Liver (tissue), 9 donors: ENCODE measurements around the gene EWSR1. TPM values are rescaled to one million over a fixed set of nuclear protein-coding genes. Genes with fewer than 3 reads are reported as not detected.

Experiments used
- DNase-seq: peaks from one replicate; pipeline ENCODE4 v3.0.0-alpha.2; 2017; ENCODE audit warnings: low spot score
- H3K27ac ChIP-seq, 2 donors: one replicate each; pipeline ENCODE4 v1.7.0; 2013; ENCODE audit warnings: inconsistent platforms in 2 of 2, low read length in 2 of 2, control low read depth in 1 of 2, low read depth in 1 of 2, mild to moderate bottlenecking in 1 of 2
- H3K27me3 ChIP-seq, 4 donors: one replicate each; pipeline versions ENCODE4 v1.6.1 to v1.7.0; 2013; ENCODE audit warnings: low read length in 3 of 4, inconsistent platforms in 1 of 4, mild to moderate bottlenecking in 1 of 4, moderate library complexity in 1 of 4; ENCODE audit not compliant: control insufficient read depth in 4 of 4, insufficient read depth in 4 of 4
- H3K36me3 ChIP-seq, 4 donors: one replicate each; pipeline versions ENCODE4 v1.6.1 to v1.7.0; 2013; ENCODE audit warnings: low read length in 3 of 4, mild to moderate bottlenecking in 3 of 4, low read depth in 1 of 4, moderate library complexity in 1 of 4; ENCODE audit not compliant: control insufficient read depth in 4 of 4, insufficient read depth in 3 of 4
- H3K4me1 ChIP-seq, 4 donors: one replicate each; pipeline versions ENCODE4 v1.6.1 to v1.7.0; 2013; ENCODE audit warnings: low read length in 3 of 4, mild to moderate bottlenecking in 3 of 4, moderate library complexity in 1 of 4; ENCODE audit not compliant: control insufficient read depth in 4 of 4, insufficient read depth in 4 of 4
- H3K4me3 ChIP-seq, 3 donors: one replicate each; pipeline versions ENCODE4 v1.6.1 to v1.7.0; 2013; ENCODE audit warnings: low read length in 3 of 3, control low read depth in 1 of 3, low read depth in 1 of 3, mild to moderate bottlenecking in 1 of 3
- H3K9ac ChIP-seq, 2 donors: one replicate each; pipeline ENCODE4 v1.7.0; 2013; ENCODE audit warnings: low read length in 2 of 2, mild to moderate bottlenecking in 2 of 2, moderate library complexity in 2 of 2, control low read depth in 1 of 2, low read depth in 1 of 2
- H3K9me3 ChIP-seq, 4 donors: one replicate each; pipeline versions ENCODE4 v1.6.1 to v1.7.0; 2013; ENCODE audit warnings: low read length in 3 of 4; ENCODE audit not compliant: control insufficient read depth in 4 of 4
- EGR1 ChIP-seq, 2 donors: IDR thresholded peaks; 2 replicates each; pipeline ENCODE4 v1.6.1; 2016 to 2018; ENCODE audit warnings: antibody characterized with exemption in 2 of 2, low read depth in 2 of 2
- FOXA1 ChIP-seq: IDR thresholded peaks from 2 replicates; pipeline ENCODE4 v1.6.1; 2016; ENCODE audit warnings: antibody characterized with exemption
- GABPA ChIP-seq, 2 donors: IDR thresholded peaks in 1 of 2; conservative IDR thresholded peaks in 1 of 2; 2 replicates each; pipeline ENCODE4 v1.6.1; 2016; ENCODE audit warnings: antibody characterized with exemption in 2 of 2, mild to moderate bottlenecking in 1 of 2, moderate library complexity in 1 of 2
- HNF4A ChIP-seq, 2 donors: conservative IDR thresholded peaks; 2 replicates each; pipeline ENCODE4 v1.6.1; 2016; ENCODE audit warnings: antibody characterized with exemption in 2 of 2, mild to moderate bottlenecking in 2 of 2
- HNF4G ChIP-seq: IDR thresholded peaks from 2 replicates; pipeline ENCODE4 v1.6.1; 2016; ENCODE audit warnings: antibody characterized with exemption
- MAX ChIP-seq: IDR thresholded peaks from 2 replicates; pipeline ENCODE4 v1.6.1; 2016; ENCODE audit warnings: antibody characterized with exemption
- RXRA ChIP-seq, 2 donors: IDR thresholded peaks; 2 replicates each; pipeline ENCODE4 v1.6.1; 2017 to 2018; ENCODE audit warnings: antibody characterized with exemption in 2 of 2, mild to moderate bottlenecking in 1 of 2
- SP1 ChIP-seq: IDR thresholded peaks from 2 replicates; pipeline ENCODE4 v1.6.1; 2018; ENCODE audit warnings: antibody characterized with exemption, mild to moderate bottlenecking
- TAF1 ChIP-seq: conservative IDR thresholded peaks from 2 replicates; pipeline ENCODE4 v1.6.1; 2016; ENCODE audit warnings: antibody characterized with exemption, mild to moderate bottlenecking
- YY1 ChIP-seq: IDR thresholded peaks from 2 replicates; pipeline ENCODE4 v1.6.1; 2016; ENCODE audit warnings: antibody characterized with exemption, mild to moderate bottlenecking
- WGBS: extraction: QIAGEN DNeasy Blood & Tissue Kit; methylation state at CpG from one replicate; pipeline ENCODE4 v1.1.7; 2013; 5-methylcytosine and 5-hydroxymethylcytosine counted together
- polyA plus RNA-seq, 2 donors: library from polyadenylated mRNA; stranded (reverse) in 1 of 2; unstranded in 1 of 2; fragments of 200-250 nt in 1 of 2; fragments of >200 nt in 1 of 2; fragmentation: Nextera tagmentation in 1 of 2; extraction: Ambion mirVana in 1 of 2; gene quantifications; one replicate each; pipeline versions ENCODE4 v1.2.1 to v1.2.3, GENCODE V29; 2013 to 2015
- total RNA-seq, 2 donors: library from RNA; depleted of rRNA; stranded (reverse); fragments of >200 nt; gene quantifications; one replicate each; pipeline ENCODE4 v1.2.3, GENCODE V29; 2014
- TF ChIP-seq, protein P1 (sequence below): fragments of 150-350 bp; IDR thresholded peaks from 2 replicates; pipeline ENCODE4 v1.5.1; 2017; ENCODE audit warnings: improper control_type of control experiment, low read depth, low read length; ENCODE audit not compliant: missing input control
- TF ChIP-seq, protein P2 (sequence below): IDR thresholded peaks from 2 replicates; pipeline ENCODE4 v1.6.1; 2016; ENCODE audit warnings: antibody characterized with exemption, mild to moderate bottlenecking
- TF ChIP-seq, protein P3 (sequence below): IDR thresholded peaks from 2 replicates; pipeline ENCODE4 v1.6.1; 2016; ENCODE audit warnings: antibody characterized with exemption
- TF ChIP-seq, protein P4 (sequence below): IDR thresholded peaks from 2 replicates; pipeline ENCODE4 v1.6.1; 2016; ENCODE audit warnings: antibody characterized with exemption
- donor health status: healthy.
- donor health status: healthy.
- donor health status: healthy.
- donor health status: healthy.
- donor health status: healthy.

EWSR1 gene
- total and polyA plus RNA-seq, 4 donors = 64.8 to 134 (median 78.3) TPM

DNA sequence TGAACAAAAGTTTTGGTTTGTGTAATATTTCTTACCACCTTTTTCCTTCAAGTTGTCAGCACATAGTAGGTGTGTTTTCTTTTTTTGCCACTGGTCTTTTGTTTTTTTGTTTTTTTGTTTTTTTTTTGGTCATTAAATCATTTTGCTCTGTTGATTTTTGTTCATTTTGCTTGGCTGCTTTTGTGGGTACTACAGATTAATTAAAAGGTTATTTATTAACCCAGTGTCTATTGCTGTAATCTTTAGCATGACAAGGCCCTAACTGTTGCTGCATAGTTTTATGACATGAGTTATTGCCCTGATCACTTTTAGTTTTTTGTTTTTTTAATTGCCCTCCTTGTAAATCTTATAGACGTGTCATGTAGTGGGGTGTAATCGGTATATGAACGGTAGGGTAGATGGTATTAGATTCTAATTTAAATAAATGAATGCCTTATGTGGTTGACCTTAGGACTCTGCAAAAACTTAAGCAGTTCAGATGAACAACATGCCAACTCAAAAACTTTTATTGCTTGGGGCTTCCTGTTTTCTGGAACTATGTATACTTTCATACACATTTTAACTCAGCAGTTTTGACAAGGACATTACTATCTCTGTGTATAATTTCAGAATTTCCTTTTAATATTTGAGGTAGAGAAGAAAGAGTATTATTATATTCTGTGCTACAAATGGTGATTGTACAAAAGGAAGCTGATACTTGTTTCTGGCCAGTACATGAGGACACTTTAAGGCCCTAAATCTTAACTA lies 7.9 kb downstream of the EWSR1 start:
- 29% methylated on average over 3 of the region's 3 CpGs for WGBS
- H3K27ac ChIP-seq = no peak overlapping the region

GRCh38 chr22:29277927-29278326 lies 9.9 kb downstream of the EWSR1 start:
- no peak for DNase-seq
- Histone ChIP-seq H3K4me3 (no peak overlapping the region), H3K9ac (no peak overlapping the region), H3K4me1 (peaks cover 4 to 38% (median 31%) of the 10 kb centered on the region in 4 donors), H3K27ac (no peak overlapping the region), H3K27me3 (no peaks in the 10 kb centered on the region), H3K36me3 (peaks cover 17 to 72% (median 67%) of the 10 kb centered on the region in 4 donors), H3K9me3 (no peaks in the 10 kb centered on the region)
- 96% methylated on average over 1 of the region's 1 CpG for WGBS
- TF ChIP-seq, protein P1, sequence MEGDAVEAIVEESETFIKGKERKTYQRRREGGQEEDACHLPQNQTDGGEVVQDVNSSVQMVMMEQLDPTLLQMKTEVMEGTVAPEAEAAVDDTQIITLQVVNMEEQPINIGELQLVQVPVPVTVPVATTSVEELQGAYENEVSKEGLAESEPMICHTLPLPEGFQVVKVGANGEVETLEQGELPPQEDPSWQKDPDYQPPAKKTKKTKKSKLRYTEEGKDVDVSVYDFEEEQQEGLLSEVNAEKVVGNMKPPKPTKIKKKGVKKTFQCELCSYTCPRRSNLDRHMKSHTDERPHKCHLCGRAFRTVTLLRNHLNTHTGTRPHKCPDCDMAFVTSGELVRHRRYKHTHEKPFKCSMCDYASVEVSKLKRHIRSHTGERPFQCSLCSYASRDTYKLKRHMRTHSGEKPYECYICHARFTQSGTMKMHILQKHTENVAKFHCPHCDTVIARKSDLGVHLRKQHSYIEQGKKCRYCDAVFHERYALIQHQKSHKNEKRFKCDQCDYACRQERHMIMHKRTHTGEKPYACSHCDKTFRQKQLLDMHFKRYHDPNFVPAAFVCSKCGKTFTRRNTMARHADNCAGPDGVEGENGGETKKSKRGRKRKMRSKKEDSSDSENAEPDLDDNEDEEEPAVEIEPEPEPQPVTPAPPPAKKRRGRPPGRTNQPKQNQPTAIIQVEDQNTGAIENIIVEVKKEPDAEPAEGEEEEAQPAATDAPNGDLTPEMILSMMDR = no peak
- TF ChIP-seq, protein P2, sequence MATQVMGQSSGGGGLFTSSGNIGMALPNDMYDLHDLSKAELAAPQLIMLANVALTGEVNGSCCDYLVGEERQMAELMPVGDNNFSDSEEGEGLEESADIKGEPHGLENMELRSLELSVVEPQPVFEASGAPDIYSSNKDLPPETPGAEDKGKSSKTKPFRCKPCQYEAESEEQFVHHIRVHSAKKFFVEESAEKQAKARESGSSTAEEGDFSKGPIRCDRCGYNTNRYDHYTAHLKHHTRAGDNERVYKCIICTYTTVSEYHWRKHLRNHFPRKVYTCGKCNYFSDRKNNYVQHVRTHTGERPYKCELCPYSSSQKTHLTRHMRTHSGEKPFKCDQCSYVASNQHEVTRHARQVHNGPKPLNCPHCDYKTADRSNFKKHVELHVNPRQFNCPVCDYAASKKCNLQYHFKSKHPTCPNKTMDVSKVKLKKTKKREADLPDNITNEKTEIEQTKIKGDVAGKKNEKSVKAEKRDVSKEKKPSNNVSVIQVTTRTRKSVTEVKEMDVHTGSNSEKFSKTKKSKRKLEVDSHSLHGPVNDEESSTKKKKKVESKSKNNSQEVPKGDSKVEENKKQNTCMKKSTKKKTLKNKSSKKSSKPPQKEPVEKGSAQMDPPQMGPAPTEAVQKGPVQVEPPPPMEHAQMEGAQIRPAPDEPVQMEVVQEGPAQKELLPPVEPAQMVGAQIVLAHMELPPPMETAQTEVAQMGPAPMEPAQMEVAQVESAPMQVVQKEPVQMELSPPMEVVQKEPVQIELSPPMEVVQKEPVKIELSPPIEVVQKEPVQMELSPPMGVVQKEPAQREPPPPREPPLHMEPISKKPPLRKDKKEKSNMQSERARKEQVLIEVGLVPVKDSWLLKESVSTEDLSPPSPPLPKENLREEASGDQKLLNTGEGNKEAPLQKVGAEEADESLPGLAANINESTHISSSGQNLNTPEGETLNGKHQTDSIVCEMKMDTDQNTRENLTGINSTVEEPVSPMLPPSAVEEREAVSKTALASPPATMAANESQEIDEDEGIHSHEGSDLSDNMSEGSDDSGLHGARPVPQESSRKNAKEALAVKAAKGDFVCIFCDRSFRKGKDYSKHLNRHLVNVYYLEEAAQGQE = no peak
- no peak for TF ChIP-seq MAX
- TF ChIP-seq GABPA (IDR thresholded peaks at IDR 0.05 in 1 of 2, conservative IDR thresholded peaks at IDR 0.05 in 1 of 2) = no peak
- TF ChIP-seq HNF4G = no peak
- no peak for TF ChIP-seq TAF1
- TF ChIP-seq EGR1 (IDR thresholded peaks at IDR 0.05; ENCODE audit: low read depth in 2 of 2) = no peak
- no peak for TF ChIP-seq YY1
- TF ChIP-seq, protein P3, sequence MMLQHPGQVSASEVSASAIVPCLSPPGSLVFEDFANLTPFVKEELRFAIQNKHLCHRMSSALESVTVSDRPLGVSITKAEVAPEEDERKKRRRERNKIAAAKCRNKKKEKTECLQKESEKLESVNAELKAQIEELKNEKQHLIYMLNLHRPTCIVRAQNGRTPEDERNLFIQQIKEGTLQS = no peak
- no peak for TF ChIP-seq RXRA (IDR thresholded peaks at IDR 0.05)

More for the DNA sequence above, 7.9 kb downstream of the EWSR1 start:
- no peaks in the 10 kb centered on the region for H3K9me3 ChIP-seq
- TF ChIP-seq FOXA1 (no peak), GABPA (IDR thresholded peaks at IDR 0.05 in 1 of 2, conservative IDR thresholded peaks at IDR 0.05 in 1 of 2) (no peak), HNF4A (conservative IDR thresholded peaks at IDR 0.05) (peak; percentile 21 to 33), EGR1 (IDR thresholded peaks at IDR 0.05; ENCODE audit: low read depth in 2 of 2) (no peak), SP1 (no peak)
- TF ChIP-seq, protein P4, sequence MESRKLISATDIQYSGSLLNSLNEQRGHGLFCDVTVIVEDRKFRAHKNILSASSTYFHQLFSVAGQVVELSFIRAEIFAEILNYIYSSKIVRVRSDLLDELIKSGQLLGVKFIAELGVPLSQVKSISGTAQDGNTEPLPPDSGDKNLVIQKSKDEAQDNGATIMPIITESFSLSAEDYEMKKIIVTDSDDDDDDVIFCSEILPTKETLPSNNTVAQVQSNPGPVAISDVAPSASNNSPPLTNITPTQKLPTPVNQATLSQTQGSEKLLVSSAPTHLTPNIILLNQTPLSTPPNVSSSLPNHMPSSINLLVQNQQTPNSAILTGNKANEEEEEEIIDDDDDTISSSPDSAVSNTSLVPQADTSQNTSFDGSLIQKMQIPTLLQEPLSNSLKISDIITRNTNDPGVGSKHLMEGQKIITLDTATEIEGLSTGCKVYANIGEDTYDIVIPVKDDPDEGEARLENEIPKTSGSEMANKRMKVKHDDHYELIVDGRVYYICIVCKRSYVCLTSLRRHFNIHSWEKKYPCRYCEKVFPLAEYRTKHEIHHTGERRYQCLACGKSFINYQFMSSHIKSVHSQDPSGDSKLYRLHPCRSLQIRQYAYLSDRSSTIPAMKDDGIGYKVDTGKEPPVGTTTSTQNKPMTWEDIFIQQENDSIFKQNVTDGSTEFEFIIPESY = no peak
- H3K4me1 ChIP-seq = peaks cover 4 to 57% (median 50%) of the 10 kb centered on the region in 4 donors
- H3K4me3 ChIP-seq = no peak overlapping the region
- DNase-seq = no peak
- H3K9ac ChIP-seq = peak overlapping the region in 1 of 2 donors; percentile 47
- H3K27me3 ChIP-seq = no peaks in the 10 kb centered on the region
- H3K36me3 ChIP-seq = peaks cover 16 to 68% (median 61%) of the 10 kb centered on the region in 4 donors
